Epithelial cell of esophagus (primary cell): ENCODE data around the gene NAV1.
A peak's percentile ranks its signal among the peaks of the same experiment; 100 is the strongest.

Experiments
- DNase-seq: peaks from one replicate; pipeline ENCODE4 v3.0.0; 2010; ENCODE audit warnings: low read depth
- H3K4me3 ChIP-seq: 2 replicates; pipeline ENCODE4 v1.5.1; 2011; ENCODE audit warnings: mild to moderate bottlenecking, low read length, control low read depth
- CTCF ChIP-seq: IDR thresholded peaks from 2 replicates; pipeline ENCODE4 v1.5.1; 2011; ENCODE audit warnings: low read depth, mild to moderate bottlenecking, low read length, control low read depth, inconsistent platforms; ENCODE audit not compliant: insufficient read depth; ENCODE audit errors: missing control alignments

Gene NAV1

GRCh38 chr1:201500670-201501120, 38.2 kb upstream of the NAV1 start:
- TF ChIP-seq CTCF: no peak
- H3K4me3 ChIP-seq: no peak overlapping the region

GRCh38 chr1:201501144-201501543, 37.8 kb upstream of the NAV1 start:
- H3K4me3 ChIP-seq: no peak overlapping the region
- TF ChIP-seq CTCF: no peak
- no peak for DNase-seq

More at GRCh38 chr1:201500670-201501120, 38.2 kb upstream of the NAV1 start:
- no peak for DNase-seq

- no peak for DNase-seq
- TF ChIP-seq CTCF: no peak
- H3K4me3 ChIP-seq: no peak overlapping the region
Measured at GRCh38 chr1:201501812-201502510, 37.0 kb upstream of the NAV1 start.

GRCh38 chr1:201502511-201502857, 36.4 kb upstream of the NAV1 start:
- no peak for DNase-seq
- no peak for TF ChIP-seq CTCF
- no peak overlapping the region for H3K4me3 ChIP-seq

GRCh38 chr1:201503397-201504176, 35.3 kb upstream of the NAV1 start:
- no peak for TF ChIP-seq CTCF
- DNase-seq: peak; percentile 91

GRCh38 chr1:201504179-201504631, 34.7 kb upstream of the NAV1 start:
- TF ChIP-seq CTCF: no peak
- no peak for DNase-seq
- H3K4me3 ChIP-seq: no peak overlapping the region

More at GRCh38 chr1:201503397-201504176, 35.3 kb upstream of the NAV1 start:
- H3K4me3 ChIP-seq: no peak overlapping the region
